Neural progenitor cell (in vitro differentiated cells): Measurements from ENCODE around the gene HSP90AB1.

Source experiments
- EZH2 ChIP-seq: fragments of 200-600 bp; sonication (generic); IDR thresholded peaks from 2 replicates; pipeline ENCODE4 v1.6.1; 2017; ENCODE audit warnings: antibody characterized with exemption, mild to moderate bottlenecking, moderate library complexity
- EZH2phosphoT487 ChIP-seq: fragments of 200-600 bp; sonication (generic); IDR thresholded peaks from 2 replicates; pipeline ENCODE4 v1.6.1; 2017; ENCODE audit warnings: antibody characterized with exemption
- TF ChIP-seq, protein P1 (sequence below): fragments of 200-600 bp; sonication (generic); IDR thresholded peaks from 2 replicates; pipeline ENCODE4 v1.5.1; 2017; ENCODE audit warnings: antibody characterized with exemption, mild to moderate bottlenecking

DNA sequence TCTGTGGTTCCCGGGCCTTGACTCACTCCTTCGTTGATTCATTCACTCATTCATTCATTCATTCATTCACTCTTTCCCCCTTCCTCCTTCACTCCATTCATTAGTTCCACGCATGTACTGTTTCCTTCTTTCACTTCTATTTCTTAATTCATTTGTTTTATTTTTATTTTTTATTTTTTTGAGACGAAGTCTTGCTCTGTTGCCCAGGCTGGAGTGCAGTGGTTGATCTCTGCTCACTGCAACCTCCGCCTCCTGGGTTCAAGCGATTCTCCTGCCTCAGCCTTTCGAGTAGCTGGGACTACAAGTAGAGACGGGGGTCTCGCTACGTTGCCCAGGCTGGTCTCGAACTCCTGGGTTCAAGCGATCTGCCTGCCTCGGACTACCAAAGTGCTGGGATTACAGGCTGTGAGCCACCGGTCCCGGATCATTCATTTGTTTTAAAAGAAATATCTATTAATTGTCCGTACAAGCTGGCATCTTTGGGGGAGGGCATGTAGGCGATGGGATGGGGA is 18.9 kb downstream of the HSP90AB1 start:
- TF ChIP-seq EZH2 (no peak), EZH2phosphoT487 (no peak)
- TF ChIP-seq, protein P1, sequence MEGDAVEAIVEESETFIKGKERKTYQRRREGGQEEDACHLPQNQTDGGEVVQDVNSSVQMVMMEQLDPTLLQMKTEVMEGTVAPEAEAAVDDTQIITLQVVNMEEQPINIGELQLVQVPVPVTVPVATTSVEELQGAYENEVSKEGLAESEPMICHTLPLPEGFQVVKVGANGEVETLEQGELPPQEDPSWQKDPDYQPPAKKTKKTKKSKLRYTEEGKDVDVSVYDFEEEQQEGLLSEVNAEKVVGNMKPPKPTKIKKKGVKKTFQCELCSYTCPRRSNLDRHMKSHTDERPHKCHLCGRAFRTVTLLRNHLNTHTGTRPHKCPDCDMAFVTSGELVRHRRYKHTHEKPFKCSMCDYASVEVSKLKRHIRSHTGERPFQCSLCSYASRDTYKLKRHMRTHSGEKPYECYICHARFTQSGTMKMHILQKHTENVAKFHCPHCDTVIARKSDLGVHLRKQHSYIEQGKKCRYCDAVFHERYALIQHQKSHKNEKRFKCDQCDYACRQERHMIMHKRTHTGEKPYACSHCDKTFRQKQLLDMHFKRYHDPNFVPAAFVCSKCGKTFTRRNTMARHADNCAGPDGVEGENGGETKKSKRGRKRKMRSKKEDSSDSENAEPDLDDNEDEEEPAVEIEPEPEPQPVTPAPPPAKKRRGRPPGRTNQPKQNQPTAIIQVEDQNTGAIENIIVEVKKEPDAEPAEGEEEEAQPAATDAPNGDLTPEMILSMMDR, result no peak
